Natural killer cell treated with Interleukin-12 subunit alpha and Interleukin-12 subunit beta and Interleukin-15 and Interleukin-18, amount 100 ng/mL, for 72 hours (primary cell): ENCODE measurements around the gene ALPL. TPM values are rescaled to one million over a fixed set of nuclear protein-coding genes. Genes with fewer than 3 reads are reported as not detected.

Experiments
- ATAC-seq, 2 donors: fragments of 150-1000 bp; cut with Tn5 transposase in 1 of 2; sonication (Bioruptor Pico), chemical (Tn5 transposase) in 1 of 2; 2 replicates each; pipeline ENCODE4 v1.10.0; 2021
- DNase-seq: peaks from one replicate; pipeline ENCODE4 v3.0.0; 2022; ENCODE audit warnings: low spot score
- H3K27ac Mint-ChIP-seq, 2 donors: 1 replicate in 1 of 2; 2 replicates in 1 of 2; pipeline ENCODE4 v1.8.0; 2022; ENCODE audit warnings: mixed read lengths in 2 of 2, mild to moderate bottlenecking in 1 of 2, moderate library complexity in 1 of 2
- H3K27me3 Mint-ChIP-seq, 2 donors: 1 replicate in 1 of 2; 2 replicates in 1 of 2; pipeline ENCODE4 v1.8.0; 2022; ENCODE audit warnings: mixed read lengths in 2 of 2
- H3K36me3 Mint-ChIP-seq: one replicate; pipeline ENCODE4 v1.8.0; 2022; ENCODE audit warnings: mixed read lengths
- H3K4me1 Mint-ChIP-seq, 2 donors: 1 replicate in 1 of 2; 2 replicates in 1 of 2; pipeline ENCODE4 v1.8.0; 2022; ENCODE audit warnings: low read depth in 2 of 2, mixed read lengths in 2 of 2, mild to moderate bottlenecking in 1 of 2
- H3K4me3 Mint-ChIP-seq: one replicate; pipeline ENCODE4 v1.8.0; 2022; ENCODE audit warnings: mixed read lengths
- H3K9me3 Mint-ChIP-seq: 2 replicates; pipeline ENCODE4 v1.8.0; 2022; ENCODE audit warnings: mixed read lengths
- total RNA-seq, 2 donors: library from RNA; stranded (reverse); gene quantifications; one replicate each; pipeline ENCODE4 v1.2.3, GENCODE V29; 2022

The ALPL gene
- total RNA-seq, 2 donors from 2014 or later: not detected

- peaks cover 8 to 10% of the 10 kb centered on the region in 2 donors for H3K27me3 Mint-ChIP-seq
- DNase-seq (no peak), ATAC-seq (no peak)
- H3K4me3 Mint-ChIP-seq: no peak overlapping the region
- no peaks in the 10 kb centered on the region for H3K4me1 Mint-ChIP-seq
- H3K9me3 Mint-ChIP-seq: no peaks in the 10 kb centered on the region
- no peak overlapping the region for H3K27ac Mint-ChIP-seq
- no peaks in the 10 kb centered on the region for H3K36me3 Mint-ChIP-seq
Observed at GRCh38 chr1:21592086-21592865, 83.1 kb downstream of the ALPL start.

- no peaks in the 10 kb centered on the region for H3K9me3 Mint-ChIP-seq
- H3K36me3 Mint-ChIP-seq: no peaks in the 10 kb centered on the region
- no peak overlapping the region for H3K4me3 Mint-ChIP-seq
- ATAC-seq (no peak), DNase-seq (no peak)
- H3K4me1 Mint-ChIP-seq: no peaks in the 10 kb centered on the region
- H3K27me3 Mint-ChIP-seq: peaks cover 2 to 7% of the 10 kb centered on the region in 2 donors
- no peak overlapping the region for H3K27ac Mint-ChIP-seq
Observed at GRCh38 chr1:21593231-21593630, 84.0 kb downstream of the ALPL start.

- ATAC-seq (no peak), DNase-seq (no peak)
- Mint-ChIP-seq H3K4me3 (no peak overlapping the region), H3K27me3 (peaks cover 0 to 3% of the 10 kb centered on the region in 2 donors), H3K27ac (no peak overlapping the region), H3K9me3 (no peaks in the 10 kb centered on the region), H3K36me3 (no peaks in the 10 kb centered on the region), H3K4me1 (no peaks in the 10 kb centered on the region)
Observed at GRCh38 chr1:21594501-21594900, 85.3 kb downstream of the ALPL start.

GRCh38 chr1:21594935-21595897 is 86.0 kb downstream of the ALPL start:
- Mint-ChIP-seq H3K36me3 (no peaks in the 10 kb centered on the region), H3K27me3 (peaks cover 0 to 3% of the 10 kb centered on the region in 2 donors), H3K4me1 (no peaks in the 10 kb centered on the region), H3K27ac (no peak overlapping the region), H3K4me3 (no peak overlapping the region), H3K9me3 (no peaks in the 10 kb centered on the region)
- no peak for ATAC-seq
- no peak for DNase-seq

GRCh38 chr1:21596174-21596573 is 87.0 kb downstream of the ALPL start:
- Mint-ChIP-seq H3K27ac (no peak overlapping the region), H3K4me3 (no peak overlapping the region), H3K27me3 (no peaks in the 10 kb centered on the region), H3K4me1 (no peaks in the 10 kb centered on the region), H3K9me3 (no peaks in the 10 kb centered on the region), H3K36me3 (no peaks in the 10 kb centered on the region)
- ATAC-seq: no peak
- no peak for DNase-seq

- ATAC-seq (no peak), DNase-seq (no peak)
- no peaks in the 10 kb centered on the region for H3K4me1 Mint-ChIP-seq
- H3K27ac Mint-ChIP-seq: no peak overlapping the region
- no peaks in the 10 kb centered on the region for H3K9me3 Mint-ChIP-seq
- H3K4me3 Mint-ChIP-seq: no peak overlapping the region
- no peaks in the 10 kb centered on the region for H3K27me3 Mint-ChIP-seq
- no peaks in the 10 kb centered on the region for H3K36me3 Mint-ChIP-seq
Observed at GRCh38 chr1:21596628-21597027, 87.4 kb downstream of the ALPL start.

- H3K27ac Mint-ChIP-seq: no peak overlapping the region
- H3K4me1 Mint-ChIP-seq: no peaks in the 10 kb centered on the region
- no peaks in the 10 kb centered on the region for H3K27me3 Mint-ChIP-seq
- ATAC-seq (no peak), DNase-seq (no peak)
- H3K4me3 Mint-ChIP-seq: no peak overlapping the region
- no peaks in the 10 kb centered on the region for H3K36me3 Mint-ChIP-seq
- H3K9me3 Mint-ChIP-seq: no peaks in the 10 kb centered on the region
Observed at GRCh38 chr1:21597753-21598152, 88.5 kb downstream of the ALPL start.

GRCh38 chr1:21598417-21598816 is 89.2 kb downstream of the ALPL start:
- Mint-ChIP-seq H3K27ac (no peak overlapping the region), H3K27me3 (no peaks in the 10 kb centered on the region), H3K4me3 (no peak overlapping the region), H3K9me3 (no peaks in the 10 kb centered on the region), H3K4me1 (no peaks in the 10 kb centered on the region), H3K36me3 (no peaks in the 10 kb centered on the region)
- no peak for ATAC-seq
- DNase-seq: no peak

GRCh38 chr1:21598904-21599303 is 89.7 kb downstream of the ALPL start:
- Mint-ChIP-seq H3K4me1 (no peaks in the 10 kb centered on the region), H3K27ac (no peak overlapping the region), H3K4me3 (no peak overlapping the region), H3K27me3 (no peaks in the 10 kb centered on the region), H3K9me3 (no peaks in the 10 kb centered on the region), H3K36me3 (no peaks in the 10 kb centered on the region)
- no peak for DNase-seq
- ATAC-seq: no peak

GRCh38 chr1:21599402-21599801 is 90.2 kb downstream of the ALPL start:
- Mint-ChIP-seq H3K4me1 (no peaks in the 10 kb centered on the region), H3K9me3 (no peaks in the 10 kb centered on the region), H3K4me3 (no peak overlapping the region), H3K27me3 (no peaks in the 10 kb centered on the region), H3K36me3 (no peaks in the 10 kb centered on the region), H3K27ac (no peak overlapping the region)
- ATAC-seq: no peak
- no peak for DNase-seq

- no peak overlapping the region for H3K4me3 Mint-ChIP-seq
- no peaks in the 10 kb centered on the region for H3K27me3 Mint-ChIP-seq
- H3K4me1 Mint-ChIP-seq: no peaks in the 10 kb centered on the region
- ATAC-seq (no peak), DNase-seq (no peak)
- H3K27ac Mint-ChIP-seq: no peak overlapping the region
- H3K9me3 Mint-ChIP-seq: no peaks in the 10 kb centered on the region
- H3K36me3 Mint-ChIP-seq: no peaks in the 10 kb centered on the region
Observed at GRCh38 chr1:21601278-21602048, 92.2 kb downstream of the ALPL start.

- Mint-ChIP-seq H3K4me3 (no peak overlapping the region), H3K4me1 (peaks cover 11% of the 10 kb centered on the region in 2 donors), H3K9me3 (no peaks in the 10 kb centered on the region), H3K27ac (no peak overlapping the region), H3K36me3 (no peaks in the 10 kb centered on the region), H3K27me3 (peaks cover 3 to 7% of the 10 kb centered on the region in 2 donors)
- DNase-seq (no peak), ATAC-seq (no peak)
Observed at GRCh38 chr1:21603177-21604138, 94.2 kb downstream of the ALPL start.
